Spleen (tissue), 7 donors: Measurements from ENCODE around the gene WNK2.

Experiments
- POLR2A ChIP-seq, 3 donors: fragments of 450-650 bp; IDR thresholded peaks; one replicate each; pipeline ENCODE4 v1.5.1; 2017; ENCODE audit warnings: antibody characterized with exemption in 3 of 3, mild to moderate bottlenecking in 1 of 3
- POLR2AphosphoS5 ChIP-seq, 3 donors: sonication (generic); formaldehyde crosslinking; IDR thresholded peaks; one replicate each; pipeline ENCODE4 v1.5.1; 2017; ENCODE audit warnings: antibody characterized with exemption in 3 of 3
- TF ChIP-seq, protein P1 (sequence below), 11 experiments: fragments of 200-600 bp in 7 of 11; fragments of 450-650 bp in 4 of 11; sonication (generic) in 4 of 11; IDR thresholded peaks in 8 of 11; conservative IDR thresholded peaks in 3 of 11; 1 replicate in 7 of 11; 2 replicates in 4 of 11; pipeline versions ENCODE4 v1.4.0 to v1.8.0; 2016 to 2021; ENCODE audit warnings: antibody characterized with exemption in 11 of 11, inconsistent platforms in 4 of 11, mild to moderate bottlenecking in 1 of 11
- donor health status: DM: no; HTN: no; CAD: no; lungs with moderate emphysema.
- donor health status: DM: no; HTN: no; CAD: no.
- donor health status: DM: no; HTN: no; CAD: no.

DNA sequence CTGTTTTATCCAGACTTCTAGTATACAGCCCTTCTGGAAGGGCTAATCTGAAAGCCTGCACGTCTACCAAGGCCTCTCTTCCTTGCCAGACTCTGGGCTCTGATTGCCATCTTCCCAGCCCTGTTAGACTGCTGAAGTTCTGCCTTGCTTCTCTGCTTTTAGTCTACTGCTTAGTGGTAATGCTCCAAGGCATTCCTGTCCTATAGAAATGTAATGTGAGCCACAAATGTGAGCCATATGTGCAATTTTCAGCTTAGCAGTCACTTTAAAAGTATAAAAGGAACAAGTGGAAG lies 32.1 kb downstream of the WNK2 start:
- no peak for TF ChIP-seq POLR2AphosphoS5 (IDR thresholded peaks at IDR 0.05)
- TF ChIP-seq, protein P1, sequence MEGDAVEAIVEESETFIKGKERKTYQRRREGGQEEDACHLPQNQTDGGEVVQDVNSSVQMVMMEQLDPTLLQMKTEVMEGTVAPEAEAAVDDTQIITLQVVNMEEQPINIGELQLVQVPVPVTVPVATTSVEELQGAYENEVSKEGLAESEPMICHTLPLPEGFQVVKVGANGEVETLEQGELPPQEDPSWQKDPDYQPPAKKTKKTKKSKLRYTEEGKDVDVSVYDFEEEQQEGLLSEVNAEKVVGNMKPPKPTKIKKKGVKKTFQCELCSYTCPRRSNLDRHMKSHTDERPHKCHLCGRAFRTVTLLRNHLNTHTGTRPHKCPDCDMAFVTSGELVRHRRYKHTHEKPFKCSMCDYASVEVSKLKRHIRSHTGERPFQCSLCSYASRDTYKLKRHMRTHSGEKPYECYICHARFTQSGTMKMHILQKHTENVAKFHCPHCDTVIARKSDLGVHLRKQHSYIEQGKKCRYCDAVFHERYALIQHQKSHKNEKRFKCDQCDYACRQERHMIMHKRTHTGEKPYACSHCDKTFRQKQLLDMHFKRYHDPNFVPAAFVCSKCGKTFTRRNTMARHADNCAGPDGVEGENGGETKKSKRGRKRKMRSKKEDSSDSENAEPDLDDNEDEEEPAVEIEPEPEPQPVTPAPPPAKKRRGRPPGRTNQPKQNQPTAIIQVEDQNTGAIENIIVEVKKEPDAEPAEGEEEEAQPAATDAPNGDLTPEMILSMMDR (IDR thresholded peaks at IDR 0.05 in 8 of 11, conservative IDR thresholded peaks at IDR 0.05 in 3 of 11) = no peak
- TF ChIP-seq POLR2A (IDR thresholded peaks at IDR 0.05) = no peak
